ENCODE measurements around the gene TCTN2.

TCTN2 gene

GRCh38 chr12:123690191-123690840, 19.4 kb downstream of the TCTN2 start:
- no peak for DNase-seq

GRCh38 chr12:123696207-123696606, 25.3 kb downstream of the TCTN2 start:
- no peak for DNase-seq

- no peak for DNase-seq
Observed at GRCh38 chr12:123696646-123697045, 25.7 kb downstream of the TCTN2 start.

GRCh38 chr12:123705935-123706334, 35.0 kb downstream of the TCTN2 start:
- DNase-seq, result no peak

- no peak for DNase-seq
Observed at GRCh38 chr12:123707466-123707865, 36.6 kb downstream of the TCTN2 start.

GRCh38 chr12:123712780-123713319, 41.9 kb downstream of the TCTN2 start:
- no peak for DNase-seq

- no peak for DNase-seq
Observed at GRCh38 chr12:123713398-123713797, 42.5 kb downstream of the TCTN2 start.

- no peak for DNase-seq
Observed at GRCh38 chr12:123713823-123714585, 43.1 kb downstream of the TCTN2 start.

GRCh38 chr12:123715195-123715594, 44.3 kb downstream of the TCTN2 start:
- peak in 1 of 2 donors; percentile 28 for DNase-seq

- DNase-seq, result no peak
Observed at GRCh38 chr12:123717350-123717749, 46.4 kb downstream of the TCTN2 start.

- DNase-seq, result no peak
Observed at GRCh38 chr12:123720141-123720814, 49.4 kb downstream of the TCTN2 start.

GRCh38 chr12:123721245-123721644, 50.3 kb downstream of the TCTN2 start:
- no peak for DNase-seq

GRCh38 chr12:123723011-123723410, 52.1 kb downstream of the TCTN2 start:
- no peak for DNase-seq

- DNase-seq, result no peak
Observed at GRCh38 chr12:123723765-123724164, 52.9 kb downstream of the TCTN2 start.

- DNase-seq, result no peak
Observed at GRCh38 chr12:123726244-123726643, 55.3 kb downstream of the TCTN2 start.

GRCh38 chr12:123726962-123727361, 56.0 kb downstream of the TCTN2 start:
- DNase-seq, result no peak

GRCh38 chr12:123727878-123728277, 57.0 kb downstream of the TCTN2 start:
- no peak for DNase-seq

- no peak for DNase-seq
Observed at GRCh38 chr12:123731596-123731995, 60.7 kb downstream of the TCTN2 start.

- no peak for DNase-seq
Observed at GRCh38 chr12:123732251-123732650, 61.3 kb downstream of the TCTN2 start.

- DNase-seq, result no peak
Observed at GRCh38 chr12:123733229-123733628, 62.3 kb downstream of the TCTN2 start.

- DNase-seq, result no peak
Observed at GRCh38 chr12:123734268-123734667, 63.4 kb downstream of the TCTN2 start.

- DNase-seq, result peak in 1 of 2 donors; percentile 31
Observed at GRCh38 chr12:123741937-123742572, 71.1 kb downstream of the TCTN2 start.

- DNase-seq, result peak; percentile 6 to 93
Observed at GRCh38 chr12:123743002-123743401, 72.1 kb downstream of the TCTN2 start.
